Measurements from ENCODE around the gene TSPEAR. TPM values are rescaled to one million over a fixed set of nuclear protein-coding genes. Genes with fewer than 3 reads are reported as not detected.

TSPEAR gene
- total RNA-seq, 2 experiments from 2014 or later, result not detected

- DNase-seq, result no peak
- ChIA-PET POLR2A (no interaction called here), CTCF (interaction anchor here (1.7 kb wide), 1 partner anchor 36 kb away, joined by 5 read pairs; no protein-coding TSS in a partner anchor)
- peaks cover 2% of the 10 kb centered on the region for H3K4me1 Mint-ChIP-seq (ENCODE audit: low read depth)
- no peaks in the 10 kb centered on the region for H3K36me3 Mint-ChIP-seq (ENCODE audit: low read depth)
- intact Hi-C loops (cut with micrococcal nuclease), result no loop called here
- no peaks in the 10 kb centered on the region for H3K9me3 Mint-ChIP-seq
- no peak for TF ChIP-seq CTCF (IDR thresholded peaks at IDR 0.05)
- no peak overlapping the region for H3K4me3 Mint-ChIP-seq
- ATAC-seq, result no peak
- no peak overlapping the region for H3K27ac Mint-ChIP-seq
- H3K27me3 Mint-ChIP-seq, result no peaks in the 10 kb centered on the region
Observed at GRCh38 chr21:44758141-44758561, 46.8 kb upstream of the TSPEAR start.

- ChIA-PET CTCF (interaction anchor here (1.7 kb wide), 1 partner anchor 36 kb away, joined by 5 read pairs; no protein-coding TSS in a partner anchor), POLR2A (no interaction called here)
- no peak for ATAC-seq
- Mint-ChIP-seq H3K27ac (no peak overlapping the region), H3K27me3 (no peaks in the 10 kb centered on the region), H3K36me3 (ENCODE audit: low read depth) (no peaks in the 10 kb centered on the region), H3K9me3 (no peaks in the 10 kb centered on the region), H3K4me1 (ENCODE audit: low read depth) (peaks cover 2% of the 10 kb centered on the region), H3K4me3 (no peak overlapping the region)
- no peak for TF ChIP-seq CTCF (IDR thresholded peaks at IDR 0.05)
- no peak for DNase-seq
- intact Hi-C loops (cut with micrococcal nuclease), result no loop called here
Observed at GRCh38 chr21:44757731-44758130, 46.4 kb upstream of the TSPEAR start.

GRCh38 chr21:44756423-44757185 lies 45.2 kb upstream of the TSPEAR start:
- POLR2A ChIA-PET, result no interaction called here
- CTCF ChIA-PET, result no interaction called here
- no peak for DNase-seq
- TF ChIP-seq CTCF (IDR thresholded peaks at IDR 0.05), result no peak
- Mint-ChIP-seq H3K9me3 (no peaks in the 10 kb centered on the region), H3K4me3 (no peak overlapping the region), H3K36me3 (ENCODE audit: low read depth) (no peaks in the 10 kb centered on the region), H3K27ac (no peak overlapping the region), H3K4me1 (ENCODE audit: low read depth) (peaks cover 2% of the 10 kb centered on the region), H3K27me3 (peaks cover 2% of the 10 kb centered on the region)
- no peak for ATAC-seq
- intact Hi-C loops (cut with micrococcal nuclease), result no loop called here

- peaks cover 8% of the 10 kb centered on the region for H3K27me3 Mint-ChIP-seq
- no peak for DNase-seq
- no peaks in the 10 kb centered on the region for H3K36me3 Mint-ChIP-seq (ENCODE audit: low read depth)
- POLR2A ChIA-PET, result no interaction called here
- no peaks in the 10 kb centered on the region for H3K9me3 Mint-ChIP-seq
- H3K4me3 Mint-ChIP-seq, result no peak overlapping the region
- intact Hi-C loops (cut with micrococcal nuclease), result no loop called here
- CTCF ChIA-PET, result interaction anchor here (1.0 to 1.2 kb wide), 2 partner anchors 38 to 244 kb away, joined by 3 to 4 read pairs; no protein-coding TSS in a partner anchor
- H3K4me1 Mint-ChIP-seq (ENCODE audit: low read depth), result no peaks in the 10 kb centered on the region
- TF ChIP-seq CTCF (IDR thresholded peaks at IDR 0.05), result no peak
- ATAC-seq, result no peak
- no peak overlapping the region for H3K27ac Mint-ChIP-seq
Observed at GRCh38 chr21:44755227-44755626, 43.9 kb upstream of the TSPEAR start.

- no peak for ATAC-seq
- no peak for TF ChIP-seq CTCF (IDR thresholded peaks at IDR 0.05)
- ChIA-PET POLR2A (interaction anchor here (0.9 kb wide), 1 partner anchor 121 kb away, joined by 3 read pairs; no protein-coding TSS in a partner anchor), CTCF (interaction anchor here (1.1 to 1.6 kb wide), 2 partner anchors 11 to 243 kb away, joined by 4 read pairs; no protein-coding TSS in a partner anchor)
- no peak for DNase-seq
- intact Hi-C loops (cut with micrococcal nuclease), result no loop called here
- Mint-ChIP-seq H3K4me3 (no peak overlapping the region), H3K9me3 (no peaks in the 10 kb centered on the region), H3K36me3 (ENCODE audit: low read depth) (no peaks in the 10 kb centered on the region), H3K4me1 (ENCODE audit: low read depth) (no peaks in the 10 kb centered on the region), H3K27me3 (peaks cover 8% of the 10 kb centered on the region), H3K27ac (no peak overlapping the region)
Observed at GRCh38 chr21:44753357-44753756, 42.0 kb upstream of the TSPEAR start.
